T-helper 22 cell (primary cell): ENCODE results near the gene THSD4.

Experiments used
- DNase-seq: peaks from one replicate; pipeline ENCODE4 v3.0.0-alpha.2; 2020; ENCODE audit warnings: low read depth

THSD4 gene

GRCh38 chr15:71330638-71331162 is 215.4 kb downstream of the THSD4 start:
- DNase-seq, result no peak

GRCh38 chr15:71331173-71331572 is 215.9 kb downstream of the THSD4 start:
- no peak for DNase-seq

GRCh38 chr15:71332431-71333004 is 217.2 kb downstream of the THSD4 start:
- no peak for DNase-seq

- no peak for DNase-seq
Observed at GRCh38 chr15:71333136-71333700, 217.9 kb downstream of the THSD4 start.

- no peak for DNase-seq
Observed at GRCh38 chr15:71333839-71334238, 218.6 kb downstream of the THSD4 start.

- no peak for DNase-seq
Observed at GRCh38 chr15:71334434-71334833, 219.2 kb downstream of the THSD4 start.

GRCh38 chr15:71334873-71335272 is 219.6 kb downstream of the THSD4 start:
- DNase-seq, result no peak

- no peak for DNase-seq
Observed at GRCh38 chr15:71335591-71335990, 220.3 kb downstream of the THSD4 start.

- DNase-seq, result no peak
Observed at GRCh38 chr15:71336671-71337070, 221.4 kb downstream of the THSD4 start.

- DNase-seq, result no peak
Observed at GRCh38 chr15:71337197-71337845, 222.1 kb downstream of the THSD4 start.

GRCh38 chr15:71338265-71338664 is 223.0 kb downstream of the THSD4 start:
- DNase-seq, result no peak

GRCh38 chr15:71338827-71339542 is 223.7 kb downstream of the THSD4 start:
- no peak for DNase-seq

- no peak for DNase-seq
Observed at GRCh38 chr15:71341811-71342550, 226.7 kb downstream of the THSD4 start.

GRCh38 chr15:71342658-71343057 is 227.4 kb downstream of the THSD4 start:
- no peak for DNase-seq

- DNase-seq, result no peak
Observed at GRCh38 chr15:71344316-71344715, 229.0 kb downstream of the THSD4 start.

- DNase-seq, result no peak
Observed at GRCh38 chr15:71345186-71345585, 229.9 kb downstream of the THSD4 start.

GRCh38 chr15:71346464-71346863 is 231.2 kb downstream of the THSD4 start:
- DNase-seq, result no peak

GRCh38 chr15:71348597-71348996 is 233.3 kb downstream of the THSD4 start:
- no peak for DNase-seq

GRCh38 chr15:71349336-71349735 is 234.1 kb downstream of the THSD4 start:
- no peak for DNase-seq

- DNase-seq, result no peak
Observed at GRCh38 chr15:71349736-71350526, 234.7 kb downstream of the THSD4 start.

- no peak for DNase-seq
Observed at GRCh38 chr15:71350622-71351378, 235.5 kb downstream of the THSD4 start.
